Astrocyte of the cerebellum (primary cell): ENCODE results near the gene DCC.

ENCODE experiments used
- DNase-seq: peaks from one replicate; pipeline ENCODE4 v3.0.0-alpha.2; 2011; ENCODE audit warnings: low read depth
- H3K4me3 ChIP-seq: 2 replicates; pipeline ENCODE4 v1.5.1; 2011; ENCODE audit warnings: mild to moderate bottlenecking, low read depth, low read length, moderate library complexity
- in situ Hi-C: cut with HindIII; loops from 2 replicates; pipeline ENCODE4 v1.10.0; 2017; ENCODE audit warnings: low sequenced_read_pairs
- TF ChIP-seq, protein P1 (sequence below): IDR thresholded peaks from 2 replicates; pipeline ENCODE4 v1.5.1; 2012; ENCODE audit warnings: low read length, low read depth, moderate library complexity, mild to moderate bottlenecking; ENCODE audit errors: missing control alignments

Gene DCC

GRCh38 chr18:52339891-52340371 is at the start of gene DCC:
Gene DCC, plus strand, starts transcription at chr18:52340197. Its CDS starts 591 bp downstream, at chr18:52340788.
- peak; percentile 45 for DNase-seq
- peak within 1 kb of the TSS; percentile 46 for H3K4me3 ChIP-seq
- TF ChIP-seq, protein P1, sequence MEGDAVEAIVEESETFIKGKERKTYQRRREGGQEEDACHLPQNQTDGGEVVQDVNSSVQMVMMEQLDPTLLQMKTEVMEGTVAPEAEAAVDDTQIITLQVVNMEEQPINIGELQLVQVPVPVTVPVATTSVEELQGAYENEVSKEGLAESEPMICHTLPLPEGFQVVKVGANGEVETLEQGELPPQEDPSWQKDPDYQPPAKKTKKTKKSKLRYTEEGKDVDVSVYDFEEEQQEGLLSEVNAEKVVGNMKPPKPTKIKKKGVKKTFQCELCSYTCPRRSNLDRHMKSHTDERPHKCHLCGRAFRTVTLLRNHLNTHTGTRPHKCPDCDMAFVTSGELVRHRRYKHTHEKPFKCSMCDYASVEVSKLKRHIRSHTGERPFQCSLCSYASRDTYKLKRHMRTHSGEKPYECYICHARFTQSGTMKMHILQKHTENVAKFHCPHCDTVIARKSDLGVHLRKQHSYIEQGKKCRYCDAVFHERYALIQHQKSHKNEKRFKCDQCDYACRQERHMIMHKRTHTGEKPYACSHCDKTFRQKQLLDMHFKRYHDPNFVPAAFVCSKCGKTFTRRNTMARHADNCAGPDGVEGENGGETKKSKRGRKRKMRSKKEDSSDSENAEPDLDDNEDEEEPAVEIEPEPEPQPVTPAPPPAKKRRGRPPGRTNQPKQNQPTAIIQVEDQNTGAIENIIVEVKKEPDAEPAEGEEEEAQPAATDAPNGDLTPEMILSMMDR = peak; percentile 71
- in situ Hi-C loops = no loop called here

GRCh38 chr18:52310651-52311050 is 29.3 kb upstream of the DCC start:
- TF ChIP-seq, protein P1 = no peak
- DNase-seq = no peak
- no peak overlapping the region for H3K4me3 ChIP-seq
- in situ Hi-C loops = no loop called here

DNA sequence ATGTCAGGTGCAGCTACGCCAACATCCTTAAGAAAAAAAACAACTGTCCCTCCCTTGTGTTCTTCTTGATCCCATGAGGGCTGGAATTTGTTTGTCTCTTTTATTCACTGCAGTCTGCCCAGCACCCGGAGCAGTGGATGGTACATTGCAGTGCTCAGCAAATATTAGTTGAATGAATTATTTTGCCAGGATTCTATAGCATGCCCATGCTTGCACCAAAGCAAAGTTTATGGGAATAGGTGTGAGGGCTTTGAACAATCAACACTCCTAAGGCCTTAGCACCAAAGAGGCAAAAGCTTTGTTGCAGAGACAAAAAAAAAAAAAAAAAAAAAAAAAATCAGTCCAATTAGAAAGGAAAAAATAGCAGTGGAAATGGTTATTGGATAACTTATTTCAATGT is 28.7 kb upstream of the DCC start:
- in situ Hi-C loops = no loop called here
- H3K4me3 ChIP-seq = no peak overlapping the region
- no peak for DNase-seq
- TF ChIP-seq, protein P1 = no peak

DNA sequence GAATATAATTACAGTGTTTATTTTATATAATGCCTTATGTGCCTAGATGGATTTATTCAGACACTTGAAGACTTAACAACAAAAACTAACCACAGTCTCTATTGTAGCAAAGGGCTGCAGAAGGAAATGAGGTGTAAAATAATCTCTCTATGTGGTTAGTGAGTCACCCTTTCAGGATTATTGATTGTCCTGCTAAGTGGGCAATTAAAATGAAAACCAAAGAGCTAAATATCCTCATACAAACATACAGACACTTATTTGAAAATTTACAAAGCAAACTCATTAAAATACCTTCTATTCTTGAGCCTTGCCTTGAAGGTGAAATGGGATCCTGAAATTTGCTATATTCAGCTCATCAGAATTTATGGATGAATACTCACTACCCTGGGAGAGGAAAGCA is 27.7 kb upstream of the DCC start:
- in situ Hi-C loops = no loop called here
- TF ChIP-seq, protein P1 = no peak
- DNase-seq = peak; percentile 76
- H3K4me3 ChIP-seq = no peak overlapping the region

DNA sequence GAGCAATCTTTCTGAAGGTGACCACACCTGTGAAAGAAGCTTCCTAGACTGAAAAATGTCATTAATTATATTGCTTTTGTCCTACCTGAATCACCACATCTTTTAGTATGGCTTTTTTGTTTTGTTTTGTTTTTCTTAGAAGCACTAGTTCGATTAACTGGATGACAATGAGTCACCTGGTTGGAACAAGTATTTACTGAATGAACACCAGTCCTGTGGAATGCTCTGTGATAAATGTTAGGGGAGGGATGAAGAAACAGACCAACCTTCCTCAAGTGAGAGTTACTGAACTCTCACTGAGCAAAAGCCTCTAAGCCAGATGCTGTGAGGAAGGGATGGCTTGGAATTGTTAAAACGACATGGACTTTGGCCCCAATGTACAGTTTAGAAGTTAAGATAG is 26.8 kb upstream of the DCC start:
- no peak for DNase-seq
- in situ Hi-C loops = no loop called here
- TF ChIP-seq, protein P1 = no peak
- no peak overlapping the region for H3K4me3 ChIP-seq

DNA sequence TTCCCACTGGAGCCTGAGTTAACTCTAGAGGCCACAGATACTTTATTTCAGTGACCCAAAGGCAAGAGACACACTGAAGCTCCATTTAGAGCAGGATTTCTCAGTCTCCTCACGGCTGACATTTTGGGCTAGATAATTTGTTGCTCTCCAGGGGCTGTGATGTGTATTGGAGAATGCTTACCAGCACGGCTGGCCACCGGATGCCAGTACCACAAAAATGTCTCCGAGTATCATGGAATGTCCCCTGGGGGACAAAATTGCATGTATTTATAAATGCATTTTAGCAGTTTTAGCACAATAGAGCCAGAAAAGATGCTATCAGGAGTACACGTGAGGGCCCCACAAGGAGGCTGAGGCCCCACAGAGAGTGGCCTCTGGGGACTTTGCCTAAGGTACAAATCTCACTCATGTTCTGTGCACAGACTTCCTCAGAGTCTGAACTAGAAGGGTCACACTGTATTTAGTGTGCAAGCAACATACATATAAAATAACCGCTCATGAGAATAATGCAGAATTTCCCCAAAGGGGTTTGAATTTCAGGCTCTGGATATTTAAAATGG is 20.5 kb upstream of the DCC start:
- TF ChIP-seq, protein P1 = no peak
- in situ Hi-C loops = no loop called here
- no peak overlapping the region for H3K4me3 ChIP-seq
- peak; percentile 19 for DNase-seq

DNA sequence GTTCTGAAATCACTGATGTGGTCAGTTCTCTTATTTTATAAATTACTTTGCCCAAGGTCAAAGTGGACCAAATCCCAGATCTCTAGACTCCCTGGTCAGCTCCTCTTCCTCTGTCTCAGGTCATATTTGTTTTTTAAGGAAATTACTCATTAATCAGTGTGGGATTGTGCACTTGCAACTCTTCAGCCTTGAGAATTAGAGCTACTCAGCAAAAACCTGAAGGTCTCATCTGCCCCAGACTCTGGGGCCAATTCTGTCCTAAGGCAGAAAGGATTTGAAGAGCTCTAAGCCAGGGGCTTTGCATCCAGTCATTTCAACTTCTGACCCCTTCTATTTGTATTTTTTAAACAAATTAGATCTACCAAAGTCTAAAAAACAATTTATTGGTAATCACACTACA is 17.7 kb upstream of the DCC start:
- in situ Hi-C loops = no loop called here
- H3K4me3 ChIP-seq = no peak overlapping the region
- no peak for DNase-seq
- TF ChIP-seq, protein P1 = no peak
